HG02763 (cell line): ENCODE measurements around the gene JAK3.

Experiments used
- ATAC-seq: cut with Tn5 transposase; IDR thresholded peaks from one replicate; pipeline ENCODE4 v1.9.1; 2021; ENCODE audit warnings: mild to moderate bottlenecking, moderate library complexity; ENCODE audit not compliant: unreplicated experiment

The JAK3 gene

DNA sequence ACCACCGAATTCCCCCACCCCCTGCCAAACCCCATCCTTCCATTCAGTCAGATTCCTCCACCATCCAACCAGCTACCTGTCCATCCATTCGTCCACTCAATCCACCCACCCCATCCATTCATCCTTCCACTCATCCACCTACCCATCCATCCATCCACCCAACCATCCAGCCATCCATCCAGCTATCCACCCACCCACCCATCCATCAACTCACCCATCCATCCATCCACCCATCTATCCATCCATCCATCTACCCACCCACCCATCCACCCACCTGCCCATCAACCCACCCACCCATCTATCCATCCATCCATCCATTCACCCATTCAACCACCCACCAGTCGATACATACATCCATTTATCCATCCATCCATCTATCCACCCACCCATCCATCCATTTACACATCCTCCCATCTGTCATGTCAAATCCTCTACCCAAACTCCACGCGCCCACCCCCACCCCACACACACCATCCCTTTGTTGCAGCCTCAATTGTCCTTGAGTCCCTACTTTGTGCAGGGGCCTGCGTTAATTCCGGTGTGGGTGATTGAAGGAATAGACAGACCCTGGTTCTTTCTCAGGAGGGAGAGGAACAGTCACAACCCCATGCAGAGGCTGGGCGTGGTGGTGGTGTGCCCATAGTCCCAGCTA lies 18.7 kb upstream of the JAK3 start:
- no peak for ATAC-seq

GRCh38 chr19:17865364-17866311 lies 17.9 kb upstream of the JAK3 start:
- ATAC-seq, result no peak

DNA sequence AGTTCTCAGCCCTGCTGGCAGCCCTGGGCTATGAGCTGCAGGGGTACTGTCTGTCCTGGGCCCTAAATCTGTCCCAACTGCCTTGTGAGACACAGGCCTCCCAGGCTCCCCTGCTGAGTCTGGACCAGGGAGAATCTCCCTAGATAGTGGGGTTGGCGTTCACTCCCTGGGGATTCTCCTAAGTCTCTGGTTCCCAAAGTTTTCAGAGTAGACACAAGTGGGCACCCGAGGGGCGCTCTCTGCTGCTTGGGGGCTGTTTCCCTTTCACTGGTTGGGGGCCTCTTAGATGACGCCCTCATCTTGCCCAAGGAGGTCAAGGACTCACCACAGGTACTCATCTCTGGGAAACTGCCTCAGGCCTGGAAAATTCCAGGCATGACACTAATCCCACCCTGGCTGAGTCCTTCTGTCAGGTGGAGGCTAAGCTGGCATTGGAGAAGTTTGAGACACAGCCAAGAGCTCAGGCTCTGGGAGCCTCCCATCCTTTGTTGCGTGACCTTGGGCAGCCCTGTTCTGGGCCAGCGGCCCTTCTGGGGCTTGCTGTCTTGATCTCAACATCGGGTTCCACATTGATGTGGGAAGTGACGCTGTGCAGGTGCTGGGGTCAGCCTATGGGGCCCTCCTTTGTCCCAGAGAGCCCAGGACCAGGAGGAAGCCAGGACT lies 15.9 kb upstream of the JAK3 start:
- no peak for ATAC-seq

DNA sequence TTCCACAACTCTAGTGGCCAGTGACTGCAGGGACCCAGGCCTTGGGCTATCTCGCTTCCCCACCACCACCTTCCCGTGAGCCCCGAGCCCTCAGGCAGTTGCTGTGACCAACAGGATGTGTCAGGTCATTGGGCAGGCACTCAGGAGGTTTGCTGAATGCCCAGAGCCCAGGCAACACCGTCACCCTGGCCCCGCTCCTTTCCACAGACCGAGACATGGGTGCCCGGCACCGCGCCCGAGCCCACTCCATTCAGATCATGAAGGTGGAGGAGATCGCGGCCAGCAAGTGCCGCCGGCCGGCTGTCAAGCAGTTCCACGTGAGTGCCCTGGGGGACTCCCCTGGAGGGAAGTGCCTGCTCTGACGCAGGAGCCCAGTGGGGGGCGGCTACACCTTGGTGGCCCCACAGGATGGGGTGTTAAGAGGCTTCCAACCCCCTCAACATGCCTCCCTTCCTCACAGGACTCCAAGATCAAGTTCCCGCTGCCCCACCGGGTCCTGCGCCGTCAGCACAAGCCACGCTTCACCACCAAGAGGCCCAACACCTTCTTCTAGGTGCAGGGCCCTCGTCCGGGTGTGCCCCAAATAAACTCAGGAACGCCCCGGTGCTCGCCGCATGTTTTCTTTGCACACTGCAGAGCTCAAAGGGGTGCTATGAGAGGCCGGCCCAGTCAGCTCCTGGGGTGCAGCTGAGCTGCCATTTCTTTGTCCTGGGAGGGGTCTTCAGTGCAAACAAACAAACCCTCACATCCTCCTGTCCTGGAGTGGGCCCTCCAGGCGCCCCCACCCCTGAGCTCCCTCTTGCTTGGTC lies 15.1 kb upstream of the JAK3 start:
- ATAC-seq, result no peak

GRCh38 chr19:17861542-17862402 lies 14.0 kb upstream of the JAK3 start:
- no peak for ATAC-seq

- ATAC-seq, result no peak
Observed at GRCh38 chr19:17860993-17861360, 13.2 kb upstream of the JAK3 start.

GRCh38 chr19:17860331-17860992 lies 12.7 kb upstream of the JAK3 start:
- no peak for ATAC-seq

DNA sequence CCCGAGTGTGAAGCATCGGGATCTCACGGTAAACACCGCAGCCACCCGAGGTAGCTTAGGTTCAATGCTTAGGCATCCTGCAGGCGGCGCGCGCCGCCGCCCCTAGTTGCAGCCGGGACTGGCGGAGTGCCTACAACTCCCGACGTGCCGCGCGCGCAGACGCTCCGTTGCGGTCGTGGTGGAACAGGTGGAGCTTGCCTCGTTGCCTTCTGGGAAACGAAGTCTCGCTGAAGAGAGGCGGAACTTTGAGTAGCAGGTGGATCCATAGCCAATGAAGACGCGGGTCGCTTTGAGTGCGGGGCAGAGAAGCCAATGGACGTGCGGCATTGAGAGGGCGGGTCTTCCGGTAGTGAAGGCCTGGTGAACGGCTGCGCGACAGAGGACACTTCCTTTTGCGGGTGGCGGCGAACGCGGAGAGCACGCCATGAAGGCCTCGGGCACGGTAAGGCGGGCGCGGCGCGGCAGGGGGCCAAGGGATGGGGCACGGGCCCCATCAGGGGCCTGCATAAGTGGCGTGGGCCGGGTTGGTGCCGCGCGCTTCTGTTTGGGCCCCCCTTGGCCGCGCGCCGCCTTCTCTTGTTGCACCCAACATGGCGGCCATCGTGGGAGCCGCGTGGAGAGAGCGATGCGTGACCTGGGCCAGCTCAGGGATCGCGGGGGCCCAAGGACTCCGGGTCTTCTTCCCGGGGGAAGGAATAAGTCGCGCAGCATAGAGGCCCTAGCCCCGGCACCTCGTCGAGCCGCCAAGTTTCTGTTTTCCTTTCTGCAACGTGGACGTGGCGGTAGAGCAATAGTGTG lies 11.9 kb upstream of the JAK3 start, which contains the start of gene RPL18A:
Gene RPL18A (plus strand): TSS at position 378 of the 798 bp plus-strand sequence. CDS start 47 bp downstream, at position 425.
- ATAC-seq, result peak; percentile 95

DNA sequence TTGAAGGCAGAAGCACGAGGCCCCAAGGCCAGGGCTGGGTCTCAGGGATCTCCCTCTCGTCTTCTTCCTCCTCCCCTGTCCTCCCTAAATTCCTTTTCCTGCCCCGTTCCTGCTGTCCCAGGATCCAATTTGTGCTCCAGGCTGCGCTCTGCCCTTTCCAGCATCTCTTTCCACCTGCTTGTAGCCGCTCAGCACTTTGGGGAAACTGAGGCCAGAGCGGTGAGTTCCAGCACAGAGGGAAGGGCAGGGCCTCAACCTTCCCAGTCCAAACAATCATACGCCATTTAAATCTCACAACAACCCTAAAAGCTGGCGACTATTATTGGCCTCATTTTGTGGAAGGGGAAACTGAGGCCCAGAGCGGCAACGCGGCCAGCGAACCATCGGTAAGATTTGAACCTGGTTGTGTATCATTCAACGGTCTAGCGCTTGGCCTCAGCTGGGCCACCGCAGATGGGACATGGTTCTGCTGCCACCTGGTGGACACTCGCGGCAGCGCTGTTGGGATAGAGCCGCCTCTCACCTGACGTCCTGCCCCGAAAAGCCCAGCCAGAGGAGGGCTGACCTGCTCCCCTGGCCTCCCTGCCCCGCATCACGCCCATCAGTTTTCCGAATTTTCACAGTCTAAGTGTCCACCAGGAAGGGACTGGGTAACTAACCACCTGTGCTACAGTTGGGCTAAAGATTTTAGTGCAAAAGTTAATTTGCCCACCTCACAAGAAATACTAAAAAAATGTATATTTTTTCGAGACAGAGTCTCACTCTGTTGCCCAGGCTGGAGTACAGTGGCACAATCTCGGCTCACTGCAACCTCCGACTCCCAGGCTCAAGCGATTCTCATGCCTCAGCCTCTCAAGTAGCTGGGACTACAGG lies 7.7 kb upstream of the JAK3 start:
- ATAC-seq, result no peak

GRCh38 chr19:17854061-17854460 lies 6.3 kb upstream of the JAK3 start:
- no peak for ATAC-seq

GRCh38 chr19:17848595-17849292 lies 962 bp upstream of the JAK3 start:
- ATAC-seq, result no peak

DNA sequence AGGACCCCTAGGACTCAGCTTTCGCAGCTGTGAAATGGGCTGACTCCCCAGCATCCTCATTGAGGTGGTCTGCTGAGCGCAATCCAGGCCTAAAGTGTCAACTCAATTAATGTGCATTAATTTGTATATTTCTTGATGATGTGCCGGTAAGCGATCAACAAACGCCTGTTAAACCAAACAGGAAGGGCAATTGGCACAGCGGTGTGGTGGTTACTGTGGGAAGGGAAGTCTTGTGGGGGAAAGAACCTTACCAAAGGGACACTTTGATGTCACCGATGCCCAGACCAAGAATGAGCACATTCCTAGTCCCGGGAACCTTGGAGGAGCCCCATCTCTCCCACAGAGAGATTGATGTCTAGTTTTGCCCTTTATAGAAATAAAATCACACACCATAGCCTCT lies 1.6 kb downstream of the JAK3 start:
- no peak for ATAC-seq

DNA sequence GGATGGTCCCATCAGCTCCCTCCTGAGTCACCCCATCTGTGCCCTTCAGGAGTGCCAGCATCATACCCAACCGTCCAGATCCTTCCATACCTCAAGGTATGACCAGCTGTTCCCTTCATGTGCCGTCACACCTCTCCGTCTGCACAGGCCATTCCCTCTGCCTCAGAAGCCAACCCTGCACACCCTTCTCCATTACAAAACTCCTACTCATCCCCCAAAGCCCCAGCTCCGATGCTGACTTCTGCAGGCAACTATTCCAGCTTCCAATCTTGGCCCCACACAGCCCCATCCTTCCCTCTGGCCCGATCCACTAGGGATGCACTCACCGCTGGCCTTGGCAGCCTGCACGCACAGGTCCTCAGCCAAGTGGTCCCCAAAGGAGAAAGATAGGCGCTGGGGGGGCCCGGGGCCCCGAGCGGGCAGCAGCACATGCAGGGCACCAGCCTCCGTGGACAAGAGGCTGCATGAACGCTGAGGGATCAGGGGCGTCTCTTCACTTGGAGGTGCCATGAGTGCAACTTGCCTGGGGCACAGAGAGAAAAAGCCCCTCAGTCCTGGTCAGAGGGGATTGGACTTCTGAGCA lies 3.8 kb downstream of the JAK3 start:
- no peak for ATAC-seq

DNA sequence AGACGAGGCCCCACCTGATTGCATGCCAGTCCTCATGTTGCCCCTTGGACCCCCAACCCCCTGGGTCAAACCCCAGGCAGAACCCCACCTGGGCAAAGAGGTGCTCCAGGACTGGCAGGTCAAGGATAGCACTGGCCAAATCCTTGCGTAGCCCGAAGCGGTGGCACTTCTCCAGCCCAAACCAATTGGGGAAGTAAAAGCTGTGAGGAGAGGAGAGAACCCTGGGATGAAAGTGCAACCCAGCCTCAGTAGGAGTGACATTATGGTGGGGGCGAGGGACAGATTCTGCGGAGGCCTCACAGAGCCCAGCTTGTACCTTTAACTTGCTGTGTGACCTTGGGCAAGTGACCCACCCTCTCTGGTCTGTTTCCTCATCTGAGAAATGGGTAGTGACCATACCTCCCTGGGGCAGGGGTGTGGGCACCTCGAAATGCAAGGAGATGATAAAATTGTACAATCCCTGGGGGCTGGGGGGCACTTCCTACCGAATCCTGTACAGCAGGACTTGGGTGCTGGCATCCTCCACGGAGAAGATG lies 4.4 kb downstream of the JAK3 start:
- no peak for ATAC-seq

DNA sequence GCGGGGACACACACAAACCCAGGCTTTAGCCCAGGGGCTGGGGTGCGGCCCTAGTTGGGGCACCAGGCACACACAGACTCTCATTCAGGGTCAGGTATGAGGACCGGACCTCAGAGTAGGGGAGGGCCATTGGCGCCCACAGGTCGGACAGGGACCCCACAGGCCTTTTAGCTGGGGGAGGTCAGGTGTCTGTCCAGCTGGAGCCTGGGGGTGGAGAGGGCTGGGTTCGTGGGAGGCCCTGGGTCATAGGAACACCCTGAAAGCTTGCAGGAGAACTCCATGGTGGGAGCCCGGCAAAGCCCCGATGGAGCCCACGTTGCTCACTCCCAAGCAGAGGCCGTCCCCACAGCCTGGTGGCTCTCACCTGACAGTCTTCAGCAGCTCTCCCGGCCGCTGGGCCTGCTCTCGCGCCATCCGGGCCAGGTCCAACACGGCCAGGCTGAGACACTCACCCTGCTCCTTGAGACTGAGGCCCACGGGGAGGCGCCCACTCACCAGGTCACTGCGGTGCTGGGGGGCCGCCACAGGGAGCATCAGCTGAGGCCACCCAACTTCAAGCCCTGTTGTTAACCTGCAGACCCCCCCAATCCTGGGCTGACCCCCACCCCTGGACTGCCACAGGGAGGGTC lies 5.0 kb downstream of the JAK3 start:
- no peak for ATAC-seq
